Measurements from ENCODE around the gene TRIML2. TPM values are rescaled to one million over a fixed set of nuclear protein-coding genes. Genes with fewer than 3 reads are reported as not detected.

Gene TRIML2
- polyA plus RNA-seq, 1 donor (not counting 4 experiments of a cell fraction or from before 2014, with no cell fraction given): 46.9 TPM

DNA sequence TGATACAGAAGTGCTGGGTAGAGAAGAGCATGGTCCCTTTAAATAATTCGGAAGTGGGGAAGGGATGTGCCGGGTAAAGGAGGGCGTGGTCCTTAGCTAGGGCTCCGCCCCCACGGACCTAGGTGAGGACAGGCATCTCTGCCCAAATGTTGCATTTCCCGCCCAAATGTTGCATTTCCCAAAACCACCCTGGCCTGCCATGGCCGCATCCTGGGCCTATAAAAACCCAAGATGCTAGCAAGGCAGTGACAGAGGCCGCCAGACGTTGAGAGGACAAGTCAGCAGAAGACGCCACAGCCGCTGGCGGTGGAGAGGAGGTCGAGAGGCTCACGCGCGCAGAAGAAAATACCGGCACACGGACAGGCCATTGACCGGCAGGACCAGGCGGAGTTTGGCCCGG lies 67.7 kb downstream of the TRIML2 start:
- FAIRE-seq: no peak
- no peak overlapping the region for H2AFZ ChIP-seq (ENCODE audit: control insufficient read depth, low read length)

More for the DNA sequence above, 67.7 kb downstream of the TRIML2 start:
- H3K36me3 ChIP-seq (ENCODE audit: control insufficient read depth in 2 of 2, extremely low read depth in 1 of 2, insufficient read depth in 2 of 2, low read length in 2 of 2): no peaks in the 10 kb centered on the region
- no peak for DNase-seq (ENCODE audit: low read depth, low spot score)
- TF ChIP-seq, protein P1, sequence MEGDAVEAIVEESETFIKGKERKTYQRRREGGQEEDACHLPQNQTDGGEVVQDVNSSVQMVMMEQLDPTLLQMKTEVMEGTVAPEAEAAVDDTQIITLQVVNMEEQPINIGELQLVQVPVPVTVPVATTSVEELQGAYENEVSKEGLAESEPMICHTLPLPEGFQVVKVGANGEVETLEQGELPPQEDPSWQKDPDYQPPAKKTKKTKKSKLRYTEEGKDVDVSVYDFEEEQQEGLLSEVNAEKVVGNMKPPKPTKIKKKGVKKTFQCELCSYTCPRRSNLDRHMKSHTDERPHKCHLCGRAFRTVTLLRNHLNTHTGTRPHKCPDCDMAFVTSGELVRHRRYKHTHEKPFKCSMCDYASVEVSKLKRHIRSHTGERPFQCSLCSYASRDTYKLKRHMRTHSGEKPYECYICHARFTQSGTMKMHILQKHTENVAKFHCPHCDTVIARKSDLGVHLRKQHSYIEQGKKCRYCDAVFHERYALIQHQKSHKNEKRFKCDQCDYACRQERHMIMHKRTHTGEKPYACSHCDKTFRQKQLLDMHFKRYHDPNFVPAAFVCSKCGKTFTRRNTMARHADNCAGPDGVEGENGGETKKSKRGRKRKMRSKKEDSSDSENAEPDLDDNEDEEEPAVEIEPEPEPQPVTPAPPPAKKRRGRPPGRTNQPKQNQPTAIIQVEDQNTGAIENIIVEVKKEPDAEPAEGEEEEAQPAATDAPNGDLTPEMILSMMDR (optimal IDR thresholded peaks at IDR 0.05 in 1 of 3, IDR thresholded peaks at IDR 0.05 in 1 of 3, conservative IDR thresholded peaks at IDR 0.05 in 1 of 3; ENCODE audit: extremely low read depth in 1 of 3, insufficient read depth in 2 of 3, low read length in 3 of 3): no peak
- H3K27me3 ChIP-seq (ENCODE audit: control insufficient read depth, extremely low read depth, insufficient read depth, low read length): no peaks in the 10 kb centered on the region
- H3K27ac ChIP-seq (ENCODE audit: control insufficient read depth, insufficient read depth, low read length): no peak overlapping the region
- no peak overlapping the region for H3K4me2 ChIP-seq (ENCODE audit: control insufficient read depth, extremely low read depth, insufficient read depth, low read depth, low read length)
- H4K20me1 ChIP-seq (ENCODE audit: control insufficient read depth, extremely low read depth, insufficient read depth, low read length): no peaks in the 10 kb centered on the region
- no peak overlapping the region for H3K9ac ChIP-seq (ENCODE audit: control insufficient read depth, extremely low read depth, insufficient read depth, low read length)
- no peaks in the 10 kb centered on the region for H3K9me1 ChIP-seq (ENCODE audit: control insufficient read depth, extremely low read depth, insufficient read depth, low read length)
- no peaks in the 10 kb centered on the region for H3K9me3 ChIP-seq (ENCODE audit: control insufficient read depth, low read depth, low read length)
- H3K4me3 ChIP-seq (ENCODE audit: control insufficient read depth in 2 of 3, extremely low read depth in 1 of 3, insufficient read depth in 2 of 3, low read depth in 1 of 3, low read length in 3 of 3): no peak overlapping the region
- dilution Hi-C loops (cut with MboI; ENCODE audit: extremely low pct_ligation_motif_present, low sequenced_read_pairs): no loop called here
- no peaks in the 10 kb centered on the region for H3K4me1 ChIP-seq (ENCODE audit: control insufficient read depth, extremely low read depth, insufficient read depth, low read length)
- no peaks in the 10 kb centered on the region for H3K79me2 ChIP-seq (ENCODE audit: control insufficient read depth, insufficient read depth, low read length)

Small RNAs within 50 kb of the gene (small RNA-seq; reads per million reads assigned to genes)
- 0 reads per million in 3 experiments for gene RNU6-173P (ENCODE audit: insufficient read length in 3 of 3, low read depth in 3 of 3, low replicate concordance in 1 of 3)

Other genes starting within 250 kb of the TRIML2 start
- 3.1 to 3.4 TPM (median 3.2 TPM) in 3 replicates for gene ZFP42, start 113.8 kb downstream of the TRIML2 start, polyA plus RNA-seq
- gene TRIML1, start 29.8 kb upstream of the TRIML2 start, polyA plus RNA-seq: not detected in 3 replicates

Data from keratinocyte (primary cell).